ENCODE data around the gene PAX5. TPM values are rescaled to one million over a fixed set of nuclear protein-coding genes. Genes with fewer than 3 reads are reported as not detected.

The PAX5 gene
- total RNA-seq, 2 experiments from 2014 or later = 0.21 to 0.27 TPM

- H3K36me3 Mint-ChIP-seq (ENCODE audit: low read depth) = no peaks in the 10 kb centered on the region
- CTCF ChIA-PET = interaction anchor here (1.2 kb wide), 1 partner anchor 164 kb away, joined by 3 read pairs; no protein-coding TSS in a partner anchor
- H3K27ac Mint-ChIP-seq = no peak overlapping the region
- H3K27me3 Mint-ChIP-seq (ENCODE audit: low read depth) = peaks cover 85% of the 10 kb centered on the region
- H3K9me3 Mint-ChIP-seq = no peaks in the 10 kb centered on the region
- H3K4me3 Mint-ChIP-seq = peak overlapping the region; percentile 66
- DNase-seq = peak; percentile 95
- peaks cover 48% of the 10 kb centered on the region for H3K4me1 Mint-ChIP-seq (ENCODE audit: low read depth)
- intact Hi-C loops (cut with micrococcal nuclease) = loop anchor here (1.0 to 5.0 kb wide), 8 partner anchors 10 to 550 kb away; partner anchors contain the start of genes FBXO10, ZBTB5 and ZCCHC7
Observed at GRCh38 chr9:37027582-37028419, 6.3 kb downstream of the PAX5 start.

- Mint-ChIP-seq H3K36me3 (ENCODE audit: low read depth) (no peaks in the 10 kb centered on the region), H3K27me3 (ENCODE audit: low read depth) (peaks cover 82% of the 10 kb centered on the region), H3K9me3 (no peaks in the 10 kb centered on the region), H3K27ac (no peak overlapping the region), H3K4me1 (ENCODE audit: low read depth) (peaks cover 48% of the 10 kb centered on the region), H3K4me3 (peak overlapping the region; percentile 46)
- DNase-seq = no peak
- CTCF ChIA-PET = interaction anchor here (0.6 to 1.9 kb wide), 3 partner anchors 29 to 374 kb away, joined by 3 to 9 read pairs (median 4); no protein-coding TSS in a partner anchor
- intact Hi-C loops (cut with micrococcal nuclease) = loop anchor here (1.0 to 5.0 kb wide), 8 partner anchors 10 to 550 kb away; partner anchors contain the start of genes FBXO10, ZBTB5 and ZCCHC7
Observed at GRCh38 chr9:37026931-37027581, 7.0 kb downstream of the PAX5 start.

GRCh38 chr9:37026113-37026930 lies 7.7 kb downstream of the PAX5 start:
- Mint-ChIP-seq H3K27me3 (ENCODE audit: low read depth) (peaks cover 83% of the 10 kb centered on the region), H3K4me1 (ENCODE audit: low read depth) (peaks cover 48% of the 10 kb centered on the region), H3K4me3 (peak overlapping the region; percentile 67), H3K27ac (no peak overlapping the region), H3K9me3 (no peaks in the 10 kb centered on the region), H3K36me3 (ENCODE audit: low read depth) (no peaks in the 10 kb centered on the region)
- CTCF ChIA-PET = interaction anchor here (0.6 to 1.9 kb wide), 5 partner anchors 28 to 375 kb away, joined by 3 to 9 read pairs (median 3); no protein-coding TSS in a partner anchor
- DNase-seq = no peak
- intact Hi-C loops (cut with micrococcal nuclease) = loop anchor here (2.0 to 5.0 kb wide), 6 partner anchors 94 to 551 kb away; partner anchors contain the start of genes FBXO10, ZBTB5 and ZCCHC7

- H3K36me3 Mint-ChIP-seq (ENCODE audit: low read depth) = no peaks in the 10 kb centered on the region
- CTCF ChIA-PET = interaction anchor here (0.6 to 1.9 kb wide), 4 partner anchors 28 to 315 kb away, joined by 3 to 9 read pairs (median 4); no protein-coding TSS in a partner anchor
- intact Hi-C loops (cut with micrococcal nuclease) = loop anchor here (2.0 to 5.0 kb wide), 6 partner anchors 95 to 552 kb away; partner anchors contain the start of genes FBXO10, ZBTB5 and ZCCHC7
- H3K4me3 Mint-ChIP-seq = peak overlapping the region; percentile 67
- peaks cover 48% of the 10 kb centered on the region for H3K4me1 Mint-ChIP-seq (ENCODE audit: low read depth)
- DNase-seq = no peak
- no peaks in the 10 kb centered on the region for H3K9me3 Mint-ChIP-seq
- no peak overlapping the region for H3K27ac Mint-ChIP-seq
- H3K27me3 Mint-ChIP-seq (ENCODE audit: low read depth) = peaks cover 80% of the 10 kb centered on the region
Observed at GRCh38 chr9:37025823-37026112, 8.3 kb downstream of the PAX5 start.

GRCh38 chr9:37025071-37025822 lies 8.8 kb downstream of the PAX5 start:
- H3K4me3 Mint-ChIP-seq = peak overlapping the region; percentile 67
- H3K9me3 Mint-ChIP-seq = no peaks in the 10 kb centered on the region
- H3K4me1 Mint-ChIP-seq (ENCODE audit: low read depth) = peaks cover 43% of the 10 kb centered on the region
- peaks cover 79% of the 10 kb centered on the region for H3K27me3 Mint-ChIP-seq (ENCODE audit: low read depth)
- no peak overlapping the region for H3K27ac Mint-ChIP-seq
- intact Hi-C loops (cut with micrococcal nuclease) = loop anchor here (5.0 kb wide), 4 partner anchors 172 to 552 kb away; partner anchors contain the start of genes FBXO10 and ZBTB5
- no peaks in the 10 kb centered on the region for H3K36me3 Mint-ChIP-seq (ENCODE audit: low read depth)
- DNase-seq = no peak
- CTCF ChIA-PET = interaction anchor here (0.6 to 1.9 kb wide), 3 partner anchors 27 to 315 kb away, joined by 3 to 9 read pairs (median 4); no protein-coding TSS in a partner anchor

- CTCF ChIA-PET = no interaction called here
- intact Hi-C loops (cut with micrococcal nuclease) = no loop called here
- DNase-seq = no peak
- Mint-ChIP-seq H3K27me3 (ENCODE audit: low read depth) (peaks cover 40% of the 10 kb centered on the region), H3K9me3 (no peaks in the 10 kb centered on the region), H3K4me1 (ENCODE audit: low read depth) (no peaks in the 10 kb centered on the region), H3K4me3 (no peak overlapping the region), H3K36me3 (ENCODE audit: low read depth) (no peaks in the 10 kb centered on the region), H3K27ac (no peak overlapping the region)
Observed at GRCh38 chr9:37017546-37017945, 16.5 kb downstream of the PAX5 start.

- H3K9me3 Mint-ChIP-seq = no peaks in the 10 kb centered on the region
- no peaks in the 10 kb centered on the region for H3K4me1 Mint-ChIP-seq (ENCODE audit: low read depth)
- CTCF ChIA-PET = interaction anchor here (0.6 kb wide), 1 partner anchor 51 kb away, joined by 3 read pairs; no protein-coding TSS in a partner anchor
- DNase-seq = no peak
- H3K27me3 Mint-ChIP-seq (ENCODE audit: low read depth) = peaks cover 40% of the 10 kb centered on the region
- no peak overlapping the region for H3K4me3 Mint-ChIP-seq
- H3K36me3 Mint-ChIP-seq (ENCODE audit: low read depth) = no peaks in the 10 kb centered on the region
- H3K27ac Mint-ChIP-seq = no peak overlapping the region
- intact Hi-C loops (cut with micrococcal nuclease) = no loop called here
Observed at GRCh38 chr9:37011530-37011929, 22.5 kb downstream of the PAX5 start.

- CTCF ChIA-PET = no interaction called here
- Mint-ChIP-seq H3K4me1 (ENCODE audit: low read depth) (no peaks in the 10 kb centered on the region), H3K27ac (no peak overlapping the region), H3K9me3 (no peaks in the 10 kb centered on the region), H3K36me3 (ENCODE audit: low read depth) (no peaks in the 10 kb centered on the region), H3K4me3 (no peak overlapping the region), H3K27me3 (ENCODE audit: low read depth) (peaks cover 38% of the 10 kb centered on the region)
- DNase-seq = no peak
- intact Hi-C loops (cut with micrococcal nuclease) = no loop called here
Observed at GRCh38 chr9:37010976-37011375, 23.1 kb downstream of the PAX5 start.

- Mint-ChIP-seq H3K4me3 (no peak overlapping the region), H3K36me3 (ENCODE audit: low read depth) (no peaks in the 10 kb centered on the region), H3K27ac (no peak overlapping the region), H3K9me3 (no peaks in the 10 kb centered on the region), H3K4me1 (ENCODE audit: low read depth) (no peaks in the 10 kb centered on the region), H3K27me3 (ENCODE audit: low read depth) (peaks cover 40% of the 10 kb centered on the region)
- intact Hi-C loops (cut with micrococcal nuclease) = no loop called here
- CTCF ChIA-PET = interaction anchor here (1.9 kb wide), 1 partner anchor 137 kb away, joined by 6 read pairs; no protein-coding TSS in a partner anchor
- DNase-seq = no peak
Observed at GRCh38 chr9:37010180-37010579, 23.9 kb downstream of the PAX5 start.

GRCh38 chr9:37007295-37007694 lies 26.8 kb downstream of the PAX5 start:
- H3K27ac Mint-ChIP-seq = no peak overlapping the region
- H3K36me3 Mint-ChIP-seq (ENCODE audit: low read depth) = no peaks in the 10 kb centered on the region
- H3K9me3 Mint-ChIP-seq = no peaks in the 10 kb centered on the region
- CTCF ChIA-PET = interaction anchor here (0.6 to 2.3 kb wide), 2 partner anchors 11 to 220 kb away, joined by 3 to 9 read pairs; no protein-coding TSS in a partner anchor
- H3K4me3 Mint-ChIP-seq = no peak overlapping the region
- no peak for DNase-seq
- peaks cover 48% of the 10 kb centered on the region for H3K27me3 Mint-ChIP-seq (ENCODE audit: low read depth)
- intact Hi-C loops (cut with micrococcal nuclease) = no loop called here
- H3K4me1 Mint-ChIP-seq (ENCODE audit: low read depth) = no peaks in the 10 kb centered on the region

- no peak overlapping the region for H3K4me3 Mint-ChIP-seq
- DNase-seq = no peak
- CTCF ChIA-PET = interaction anchor here (0.6 to 1.1 kb wide), 2 partner anchors 28 to 577 kb away, joined by 3 to 4 read pairs; partner anchors contain the start of gene PAX5
- H3K27me3 Mint-ChIP-seq (ENCODE audit: low read depth) = peaks cover 54% of the 10 kb centered on the region
- no peaks in the 10 kb centered on the region for H3K9me3 Mint-ChIP-seq
- intact Hi-C loops (cut with micrococcal nuclease) = no loop called here
- H3K27ac Mint-ChIP-seq = no peak overlapping the region
- H3K36me3 Mint-ChIP-seq (ENCODE audit: low read depth) = no peaks in the 10 kb centered on the region
- H3K4me1 Mint-ChIP-seq (ENCODE audit: low read depth) = no peaks in the 10 kb centered on the region
Observed at GRCh38 chr9:37005517-37006140, 28.4 kb downstream of the PAX5 start.

Measured in activated naive CD4-positive, alpha-beta T cell treated with anti-CD3 and anti-CD28 coated beads for 36 hours (primary cell).